HG02852 (cell line): Measurements from ENCODE around the gene FAM83F.

Experiments used
- ATAC-seq: cut with Tn5 transposase; IDR thresholded peaks from one replicate; pipeline ENCODE4 v1.9.1; 2021; ENCODE audit warnings: mild to moderate bottlenecking, moderate library complexity; ENCODE audit not compliant: unreplicated experiment

FAM83F gene

DNA sequence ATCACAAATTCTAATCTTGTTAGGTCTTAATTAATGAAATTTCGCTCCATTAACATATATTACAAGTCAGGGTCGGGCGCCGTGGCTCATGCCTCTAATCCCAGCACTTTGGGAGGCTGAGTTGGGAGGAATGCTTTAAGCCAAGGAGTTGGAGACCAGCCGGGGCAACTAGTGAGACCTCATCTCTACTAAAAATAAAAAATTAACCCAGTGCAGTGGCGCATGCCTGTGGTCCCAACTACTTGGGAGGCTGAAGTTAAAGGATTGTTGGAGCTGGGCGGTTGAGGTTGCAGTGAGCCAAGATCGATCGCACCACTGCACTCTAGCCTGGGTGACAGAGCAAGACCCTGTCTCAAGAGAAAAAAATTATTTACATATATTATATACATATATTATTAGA lies 32.7 kb upstream of the FAM83F start:
- no peak for ATAC-seq

DNA sequence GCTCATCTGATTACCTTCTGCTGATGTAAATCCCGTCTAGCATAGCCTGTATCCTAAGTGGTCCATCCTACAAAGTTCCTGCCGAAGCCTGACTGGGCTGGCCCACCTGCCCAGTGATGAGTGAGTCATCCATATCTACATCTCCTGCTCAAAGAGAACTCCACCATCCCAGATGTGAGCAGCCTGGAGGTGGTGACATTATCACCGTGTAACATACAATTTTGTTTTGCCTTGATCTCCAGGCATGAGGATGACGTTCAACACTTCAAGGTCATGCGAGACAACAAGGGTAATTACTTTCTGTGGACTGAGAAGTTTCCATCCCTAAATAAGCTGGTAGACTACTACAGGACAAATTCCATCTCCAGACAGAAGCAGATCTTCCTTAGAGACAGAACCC lies 29.0 kb upstream of the FAM83F start:
- ATAC-seq: no peak

DNA sequence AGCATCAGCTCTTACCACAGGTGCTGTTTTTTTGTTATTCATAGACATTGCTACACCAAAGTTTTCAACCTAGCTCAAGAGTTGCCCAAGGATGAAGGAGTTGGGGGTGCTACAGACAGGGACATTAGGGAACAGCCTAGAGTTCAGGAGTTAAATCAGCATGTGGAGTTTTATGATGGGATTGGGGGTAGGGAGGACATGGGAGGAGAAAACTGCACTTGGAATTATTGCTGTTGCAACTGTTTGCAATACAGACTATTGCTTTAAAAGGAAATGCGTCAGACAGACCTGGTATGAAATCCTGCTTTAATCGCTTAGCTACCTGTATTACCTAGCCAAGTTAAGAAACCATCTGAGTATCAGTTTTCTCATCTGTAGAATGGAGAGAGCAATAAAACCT lies 28.3 kb upstream of the FAM83F start:
- no peak for ATAC-seq

DNA sequence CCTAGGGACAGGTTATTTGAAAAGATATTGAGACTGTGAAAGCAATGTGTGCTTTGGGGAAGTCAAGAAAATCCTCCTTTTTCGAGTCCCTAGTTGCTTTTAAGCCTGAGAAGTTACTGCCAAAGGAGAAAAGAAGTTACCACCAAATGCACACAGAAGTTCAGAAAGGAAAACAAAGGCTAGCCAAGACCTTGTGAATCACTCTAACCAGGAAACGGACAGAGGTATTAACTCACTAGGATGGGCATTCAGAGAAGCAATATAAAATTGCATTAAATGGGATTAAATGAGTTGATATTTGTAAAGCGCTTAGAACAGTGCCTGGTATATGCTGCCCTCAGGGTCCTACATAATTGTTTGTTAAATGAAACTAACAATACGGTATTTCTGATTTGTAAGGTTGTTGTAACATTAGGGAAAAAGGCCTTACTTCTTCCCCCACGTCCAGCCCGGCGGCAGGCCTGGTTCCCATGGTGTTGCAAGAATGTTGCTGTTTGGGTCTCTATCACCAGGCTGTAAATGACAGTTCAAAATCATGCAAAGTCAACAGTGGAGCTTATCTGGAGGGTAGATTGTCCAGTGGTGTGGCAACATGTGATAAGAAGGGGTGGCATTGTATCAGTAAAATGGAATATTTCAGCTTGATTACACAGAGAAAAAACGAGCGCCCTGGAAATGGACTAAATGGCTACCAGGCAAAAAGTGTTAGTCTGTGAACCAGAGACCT lies 27.5 kb upstream of the FAM83F start:
- no peak for ATAC-seq

DNA sequence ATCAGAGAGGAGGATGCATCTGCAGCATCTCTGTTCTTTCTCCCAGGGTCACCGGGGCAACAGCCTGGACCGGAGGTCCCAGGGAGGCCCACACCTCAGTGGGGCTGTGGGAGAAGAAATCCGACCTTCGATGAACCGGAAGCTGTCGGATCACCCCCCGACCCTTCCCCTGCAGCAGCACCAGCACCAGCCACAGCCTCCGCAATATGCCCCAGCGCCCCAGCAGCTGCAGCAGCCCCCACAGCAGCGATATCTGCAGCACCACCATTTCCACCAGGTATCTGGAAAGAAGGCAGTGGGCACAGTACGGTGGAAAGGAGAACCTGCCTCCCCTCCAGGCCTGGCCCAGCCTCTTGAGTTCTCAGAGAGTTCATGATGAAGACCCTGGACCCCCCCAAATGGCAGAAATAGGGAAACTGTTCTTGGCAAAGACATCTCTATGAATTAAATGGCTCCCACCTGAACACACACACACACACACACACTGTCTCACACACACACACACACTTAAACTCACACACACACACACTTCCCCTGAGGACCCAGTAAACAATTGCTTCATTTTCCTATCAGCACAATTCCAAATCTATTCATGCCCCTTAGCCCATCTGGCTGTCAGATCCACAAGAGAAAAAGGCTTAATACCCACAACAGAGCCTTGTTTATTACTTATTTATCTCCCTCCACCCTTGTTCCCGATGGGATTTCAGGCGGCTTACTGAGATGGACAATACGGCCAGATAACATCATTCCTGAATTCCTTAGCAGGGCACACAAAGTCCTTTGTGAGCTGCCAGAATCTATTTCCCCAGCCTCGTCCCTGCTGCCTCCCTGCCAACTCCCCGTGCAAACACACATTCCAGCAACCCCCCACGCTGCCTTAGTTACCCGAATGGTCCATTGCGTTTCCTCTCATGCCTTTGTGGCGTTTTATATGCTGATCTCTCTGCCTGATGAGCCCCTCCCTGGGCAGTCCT lies 26.5 kb upstream of the FAM83F start:
- ATAC-seq: no peak

DNA sequence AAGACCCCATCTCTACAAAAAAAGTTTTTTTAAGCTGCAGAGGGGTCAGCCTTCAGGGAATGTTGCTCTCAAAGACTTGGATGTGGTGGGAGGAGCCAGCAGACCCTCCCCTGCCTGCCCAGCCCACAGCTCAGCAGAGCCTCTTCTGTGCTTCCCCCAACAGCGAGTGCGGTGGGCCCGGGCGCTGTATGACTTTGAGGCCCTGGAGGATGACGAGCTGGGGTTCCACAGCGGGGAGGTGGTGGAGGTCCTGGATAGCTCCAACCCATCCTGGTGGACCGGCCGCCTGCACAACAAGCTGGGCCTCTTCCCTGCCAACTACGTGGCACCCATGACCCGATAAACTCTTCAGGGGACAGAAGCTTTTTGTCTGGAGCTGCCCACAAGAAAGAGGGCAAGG lies 24.0 kb upstream of the FAM83F start:
- ATAC-seq: no peak

DNA sequence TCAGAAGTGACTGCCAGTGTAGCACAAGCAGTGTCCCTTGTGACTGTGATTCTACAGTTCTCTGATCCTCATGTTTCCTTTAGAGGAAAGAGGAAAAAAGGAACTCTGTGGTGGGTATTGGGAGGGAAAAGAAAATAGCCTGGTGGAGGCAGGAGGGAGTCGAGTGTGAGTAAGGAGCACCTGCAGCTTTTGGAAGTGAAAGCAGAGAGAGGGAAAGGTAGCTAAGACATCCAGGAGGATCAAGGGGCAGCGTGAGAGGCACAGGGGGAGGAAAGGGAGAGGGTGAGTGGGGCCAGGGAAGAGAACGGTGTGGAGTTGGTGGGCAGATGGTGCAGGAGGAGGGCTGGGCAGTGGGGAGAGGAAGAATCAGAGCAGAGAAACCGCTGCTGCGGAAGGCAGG lies 22.1 kb upstream of the FAM83F start:
- ATAC-seq: no peak

DNA sequence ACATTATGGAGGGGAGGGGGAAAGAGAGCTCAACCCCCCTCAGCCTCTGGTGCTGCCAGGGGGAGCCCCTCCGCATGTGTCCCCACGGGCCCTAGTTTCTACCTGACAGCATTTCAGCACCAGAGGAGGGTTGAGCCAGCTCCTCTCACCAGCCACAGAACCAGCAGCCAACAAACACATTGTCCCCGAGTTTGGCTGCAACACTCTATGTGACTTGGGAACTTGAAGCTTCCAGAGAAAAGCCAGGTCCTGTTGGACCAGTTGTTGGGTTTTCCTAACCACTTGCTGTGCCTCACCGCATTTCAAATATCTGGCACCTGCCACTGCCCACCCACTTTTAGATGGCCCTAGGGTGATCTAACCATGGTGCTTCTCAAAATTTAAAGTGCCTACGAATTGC lies 21.1 kb upstream of the FAM83F start:
- ATAC-seq: no peak

DNA sequence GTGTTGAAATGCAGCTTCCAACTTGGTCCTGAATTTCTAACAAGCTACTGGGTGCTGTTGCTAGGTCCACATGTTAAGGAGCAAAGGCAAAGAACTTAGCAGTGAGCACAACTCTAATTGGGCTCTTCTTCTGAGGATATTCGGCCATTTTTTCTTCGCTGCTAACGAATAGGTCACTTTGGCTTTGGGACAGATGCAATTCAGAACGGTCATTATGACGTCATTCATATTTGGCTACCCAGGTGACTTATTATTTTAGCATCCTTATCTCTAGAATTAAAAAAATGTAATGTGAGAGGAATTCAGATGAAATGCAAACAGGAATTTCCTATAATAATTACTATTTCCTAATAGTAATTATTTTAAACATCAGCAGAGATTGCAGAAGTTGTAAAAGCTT lies 20.7 kb upstream of the FAM83F start:
- ATAC-seq: no peak

DNA sequence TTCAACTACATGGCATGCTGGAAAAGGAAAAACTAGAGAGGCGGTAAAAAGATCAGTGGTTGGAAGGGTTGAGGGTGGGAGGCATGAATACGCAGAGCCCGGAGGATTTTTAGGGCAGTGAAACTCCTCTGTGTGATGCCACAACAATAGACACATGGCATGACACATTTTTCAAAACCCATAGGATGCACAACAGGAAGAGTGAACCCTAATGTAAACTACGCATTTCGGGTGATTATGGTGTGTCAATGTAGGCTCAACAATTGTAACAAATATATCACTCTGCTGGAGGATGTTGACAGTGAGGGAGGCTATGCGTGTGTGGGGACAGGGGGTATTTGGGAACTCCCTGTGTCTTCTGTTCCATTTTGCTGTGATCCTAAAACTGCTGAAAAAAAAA lies 15.7 kb upstream of the FAM83F start:
- ATAC-seq: no peak

DNA sequence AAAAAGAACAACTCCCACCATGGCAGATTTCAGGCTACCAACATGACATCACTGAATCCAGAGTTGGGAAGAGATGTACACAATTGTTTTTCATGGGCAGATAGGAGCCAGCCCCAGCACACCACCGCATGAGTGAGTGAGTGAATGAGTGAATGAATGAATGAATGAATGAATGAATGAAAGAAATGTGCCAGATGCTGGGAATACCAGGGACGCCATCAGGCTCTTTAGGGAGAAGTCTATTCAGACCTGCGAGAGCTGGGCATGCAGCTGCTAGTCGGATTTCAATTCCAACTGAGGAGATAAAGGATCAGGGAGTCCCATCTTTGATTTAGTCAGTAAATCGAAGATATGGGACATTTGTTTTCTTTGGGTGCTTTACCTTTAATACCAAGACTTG lies 15.3 kb upstream of the FAM83F start:
- no peak for ATAC-seq

DNA sequence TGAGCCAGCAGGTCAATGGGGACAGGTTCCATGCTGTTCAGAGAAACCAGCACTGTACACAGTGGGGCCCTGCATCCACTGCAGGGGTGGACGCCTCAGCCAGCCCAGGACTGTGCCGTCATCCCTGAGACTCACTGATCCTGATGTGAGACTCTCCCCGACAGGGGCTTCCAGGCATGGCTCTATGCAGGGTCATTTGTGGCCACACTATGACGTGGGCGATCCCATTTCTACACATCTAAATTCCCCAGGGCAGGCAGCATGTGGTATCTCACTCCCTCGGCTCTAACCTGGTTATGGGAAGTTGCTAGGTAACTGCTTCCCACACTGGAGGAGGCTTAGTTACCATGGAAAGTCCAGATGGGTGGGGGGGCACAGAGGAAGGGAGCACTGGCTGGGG lies 14.2 kb upstream of the FAM83F start:
- ATAC-seq: no peak

DNA sequence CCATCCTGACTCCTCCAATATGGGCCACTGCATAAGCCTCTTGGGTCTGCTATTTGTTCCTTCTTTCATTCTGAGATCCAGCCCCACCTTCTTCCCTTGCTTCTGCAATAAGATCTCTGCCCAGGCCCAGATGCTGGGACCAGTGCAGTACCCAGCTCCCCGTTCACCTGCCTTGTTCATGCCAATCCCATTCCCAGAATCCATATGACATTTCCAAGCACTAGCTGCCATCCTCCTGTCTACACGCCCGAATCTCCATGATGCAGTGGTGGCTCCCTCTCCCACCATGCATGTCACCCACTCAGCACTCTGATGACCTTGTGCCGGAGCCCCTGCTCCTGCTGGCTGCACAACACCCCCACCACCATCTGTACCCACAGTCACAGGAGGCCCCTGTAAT lies 11.4 kb upstream of the FAM83F start:
- ATAC-seq: no peak

DNA sequence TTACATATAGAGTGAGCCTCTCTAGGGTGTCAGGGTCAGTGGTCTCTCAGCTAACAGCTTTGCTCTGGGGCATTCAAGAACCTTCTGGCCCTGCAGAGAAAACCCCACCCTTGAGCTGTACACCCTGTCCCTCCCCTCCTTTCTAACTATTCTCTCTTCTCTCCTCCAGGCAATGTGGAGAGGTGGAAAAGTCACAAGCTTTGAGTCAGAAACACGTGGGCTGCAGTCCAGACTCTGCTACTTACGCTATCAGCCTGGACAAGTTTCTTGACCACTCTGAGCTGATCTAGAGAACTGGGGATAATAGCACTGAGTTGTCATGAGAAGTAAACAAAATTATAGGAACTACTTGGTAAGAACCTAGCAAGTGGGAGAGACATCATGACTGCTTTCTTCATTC lies 10.7 kb upstream of the FAM83F start:
- ATAC-seq: no peak

DNA sequence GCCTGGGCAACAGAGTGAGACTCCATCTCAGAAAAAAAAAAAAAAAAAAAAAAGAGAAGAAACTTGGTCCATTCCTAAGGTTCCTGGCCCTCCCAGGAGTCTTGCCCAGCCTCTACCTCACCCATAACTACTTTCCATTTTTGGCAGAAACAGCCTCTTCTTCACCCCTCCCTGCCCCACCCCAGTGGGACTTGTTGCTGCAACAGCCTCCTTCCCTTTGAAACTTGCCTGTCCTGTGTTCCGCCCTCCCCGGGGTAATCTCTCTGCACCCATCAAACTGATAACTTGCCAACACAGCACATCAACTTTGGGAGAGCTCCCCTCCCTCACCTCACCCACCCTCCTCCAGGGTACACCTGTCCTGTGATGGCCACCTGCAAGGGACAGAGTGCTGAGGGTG lies 10.0 kb upstream of the FAM83F start:
- ATAC-seq: no peak

DNA sequence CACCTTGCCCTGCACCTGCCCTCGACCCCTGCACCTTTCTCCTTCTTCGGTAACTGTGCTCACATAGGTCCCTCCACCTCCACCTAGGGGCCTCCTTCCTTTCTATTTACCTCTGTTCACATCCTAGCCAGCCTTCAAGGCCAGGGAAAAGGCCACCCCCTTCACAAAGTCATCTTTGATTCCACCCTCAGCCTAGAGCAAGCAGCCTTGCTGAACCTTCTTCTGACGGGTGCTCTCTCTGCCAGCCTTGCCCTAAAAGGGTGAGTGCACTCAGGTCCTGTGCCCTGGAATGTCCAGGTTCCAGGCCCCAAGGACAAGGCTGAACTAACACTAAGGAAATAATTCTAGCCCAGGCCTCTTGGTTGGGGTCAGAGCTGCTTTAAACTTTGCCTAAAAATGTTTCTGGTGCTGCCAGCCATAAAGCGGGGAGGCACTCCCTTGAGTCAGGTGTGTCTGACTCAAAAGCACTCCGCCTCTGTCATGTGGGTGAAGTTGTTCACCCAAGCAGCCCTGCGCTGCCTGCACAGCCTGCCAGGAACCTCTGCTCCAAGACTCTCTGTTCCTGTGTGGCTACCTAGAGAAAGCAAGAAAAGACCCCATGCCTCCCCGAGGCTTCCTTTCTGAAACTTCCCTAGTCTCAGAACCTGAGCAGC lies 9.2 kb upstream of the FAM83F start:
- no peak for ATAC-seq

DNA sequence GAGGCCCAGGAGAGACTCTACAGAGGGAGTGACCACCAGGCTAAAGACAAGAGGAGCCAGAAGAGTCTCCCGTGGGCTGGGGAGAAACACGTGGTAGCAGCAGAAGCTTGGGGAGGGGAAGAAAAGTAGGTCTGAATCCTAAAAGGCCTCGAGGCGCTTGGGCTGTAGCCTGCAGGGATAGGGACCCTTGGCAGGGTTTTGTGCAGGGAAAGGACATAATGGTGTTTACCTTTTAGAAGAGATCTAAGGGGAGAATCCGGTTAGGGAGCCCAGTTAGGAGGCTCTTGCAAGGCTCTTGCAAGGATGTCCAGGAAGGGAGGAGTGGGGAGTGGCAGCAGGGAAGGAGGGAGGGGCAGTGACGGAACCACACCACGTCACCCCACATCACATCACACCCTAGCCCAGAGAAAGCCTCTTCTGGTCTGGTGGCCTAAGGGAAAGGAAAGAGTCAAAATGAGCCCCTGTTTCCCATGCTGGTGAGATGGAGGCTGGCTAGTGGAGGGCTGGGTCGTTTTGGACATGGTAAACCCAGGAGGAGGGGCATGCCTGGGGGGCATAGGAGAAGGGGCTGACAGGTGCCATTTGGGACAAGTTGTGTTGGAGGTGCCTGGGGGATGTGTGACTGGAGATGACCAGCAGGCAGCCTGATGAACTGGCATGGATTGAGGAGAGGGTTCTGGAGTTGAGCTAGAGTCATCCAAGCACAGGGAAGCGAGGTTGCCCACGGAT lies 6.2 kb upstream of the FAM83F start:
- ATAC-seq: no peak

DNA sequence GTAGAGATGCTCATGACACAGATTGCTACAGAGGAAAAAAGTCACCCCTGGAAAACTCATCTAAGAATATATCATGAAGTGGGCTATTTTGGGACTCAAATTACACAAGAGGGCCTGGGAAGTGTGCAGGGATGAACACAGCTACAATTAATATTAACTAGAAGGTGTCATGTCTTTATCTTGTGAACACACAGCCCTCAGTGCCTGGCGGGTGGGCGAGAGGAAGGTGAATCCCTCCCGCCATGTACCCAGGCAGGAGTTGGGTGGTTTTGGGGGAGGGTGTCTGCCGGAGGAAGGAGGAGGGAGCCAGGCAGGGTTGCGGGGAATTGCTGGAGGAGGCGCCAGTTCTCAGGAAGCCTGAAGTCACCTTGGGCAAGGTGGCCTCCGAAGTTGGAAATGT lies 5.1 kb upstream of the FAM83F start:
- ATAC-seq: no peak

DNA sequence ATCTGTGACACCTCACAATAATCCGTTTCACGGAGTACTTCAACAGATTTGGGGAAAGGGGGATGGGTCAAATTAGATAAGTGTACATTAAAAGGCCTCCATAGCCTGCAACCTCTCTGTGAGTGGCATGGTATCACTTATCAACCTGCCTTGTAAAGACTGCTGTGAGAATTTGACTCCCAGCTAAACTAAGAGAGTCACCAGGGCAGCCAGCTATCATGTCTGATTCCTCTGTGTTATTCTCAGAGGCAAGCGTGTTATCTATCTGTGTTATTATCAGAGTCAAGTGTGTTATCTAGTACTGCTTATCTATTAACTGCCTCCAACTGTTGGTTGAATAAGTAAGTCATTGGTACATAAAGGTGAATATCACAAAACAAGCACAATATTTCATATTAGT lies 4.1 kb upstream of the FAM83F start:
- ATAC-seq: no peak

DNA sequence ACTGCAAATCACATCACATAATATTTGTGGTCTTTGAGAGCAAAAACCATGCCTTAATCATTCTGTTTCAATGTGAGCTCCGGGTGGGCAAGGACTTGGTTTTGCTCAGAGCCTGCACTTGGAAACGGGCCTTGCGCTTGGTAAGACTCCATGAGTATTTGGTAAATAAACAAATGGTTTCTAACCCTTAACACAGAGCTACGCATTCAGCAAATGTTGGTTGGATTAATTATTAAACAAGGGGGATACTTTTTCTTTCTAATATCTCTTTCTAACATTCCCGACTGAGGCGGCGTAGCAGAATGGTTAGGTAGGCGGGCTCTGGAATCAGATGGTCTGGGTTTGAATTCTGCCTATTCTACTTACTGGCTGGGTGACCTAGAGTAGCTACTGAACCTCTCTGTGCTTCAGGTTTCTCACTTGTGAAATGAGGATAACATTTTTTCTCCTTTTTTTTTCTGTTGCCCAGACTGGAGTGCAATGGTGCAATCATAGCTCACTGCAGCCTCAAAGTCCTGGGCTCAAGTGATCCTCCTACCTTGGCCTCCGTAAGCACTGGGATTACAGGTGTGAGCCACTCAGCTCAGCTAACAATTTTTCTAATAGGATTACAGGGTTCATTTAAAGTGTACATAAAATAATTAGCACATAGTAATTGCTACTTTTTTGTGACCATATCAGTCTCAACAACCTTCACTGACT lies 3.4 kb upstream of the FAM83F start:
- no peak for ATAC-seq
